ENCODE measurements around the gene FTO. TPM values are rescaled to one million over a fixed set of nuclear protein-coding genes. Genes with fewer than 3 reads are reported as not detected.

Gene FTO
- total RNA-seq, 1 donor from 2014 or later: 66.4 TPM

- intact Hi-C loops (cut with micrococcal nuclease): no loop called here
These were observed 365.8 kb downstream of the FTO start for GRCh38 chr16:54069601-54070239.

DNA sequence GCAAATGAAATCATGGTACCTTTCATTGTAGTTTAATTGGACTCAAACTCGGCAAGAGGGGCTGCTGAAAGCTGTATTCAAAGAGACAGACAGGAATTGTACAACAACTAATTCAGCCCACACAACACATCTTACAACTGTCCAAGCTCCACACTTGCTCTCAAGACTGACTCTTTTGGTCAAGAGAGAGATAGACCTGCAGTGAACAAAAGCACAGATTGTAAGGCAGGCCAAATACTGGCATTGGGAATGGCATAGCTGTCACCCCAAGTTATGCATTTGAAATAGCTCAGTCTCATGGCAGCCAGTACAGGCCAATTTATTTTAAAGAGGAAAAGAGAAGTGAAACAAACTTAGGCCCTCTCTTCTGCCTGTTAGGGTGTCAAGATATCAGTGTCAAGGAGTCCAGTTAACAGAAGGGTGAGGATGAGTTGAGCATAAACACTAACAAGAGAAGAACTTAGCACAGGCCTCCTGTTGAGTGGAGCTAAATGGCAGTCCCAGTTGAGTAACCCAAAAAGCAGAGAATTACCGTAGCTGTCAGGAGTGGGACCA is 366.9 kb downstream of the FTO start:
- intact Hi-C loops (cut with micrococcal nuclease): no loop called here

DNA sequence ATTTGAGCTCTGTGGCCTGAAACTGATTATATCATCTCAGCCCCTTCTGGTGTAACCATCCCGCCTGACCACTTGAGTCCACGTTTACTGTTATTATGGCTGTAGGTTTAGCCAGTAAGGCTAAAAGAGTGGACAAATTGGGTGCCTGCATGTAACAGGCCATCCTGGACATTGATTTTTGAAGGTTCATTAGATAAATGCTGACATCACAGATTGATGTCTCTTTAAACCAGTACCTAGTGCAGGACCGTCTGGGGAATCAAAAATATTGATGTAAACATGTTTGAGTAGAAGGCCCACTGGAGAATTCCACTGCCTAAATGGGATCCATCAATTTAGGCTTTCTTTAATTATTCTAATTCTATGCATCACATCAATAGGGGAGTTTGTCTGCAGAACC is 367.6 kb downstream of the FTO start:
- intact Hi-C loops (cut with micrococcal nuclease): no loop called here

- intact Hi-C loops (cut with micrococcal nuclease): no loop called here
These were observed 368.3 kb downstream of the FTO start for GRCh38 chr16:54072237-54072636.

GRCh38 chr16:54073356-54073755 is 369.4 kb downstream of the FTO start:
- intact Hi-C loops (cut with micrococcal nuclease): no loop called here

GRCh38 chr16:54075446-54075845 is 371.5 kb downstream of the FTO start:
- intact Hi-C loops (cut with micrococcal nuclease): no loop called here

GRCh38 chr16:54076006-54076504 is 372.1 kb downstream of the FTO start:
- intact Hi-C loops (cut with micrococcal nuclease): no loop called here

- intact Hi-C loops (cut with micrococcal nuclease): no loop called here
These were observed 373.3 kb downstream of the FTO start for GRCh38 chr16:54077050-54077821.

DNA sequence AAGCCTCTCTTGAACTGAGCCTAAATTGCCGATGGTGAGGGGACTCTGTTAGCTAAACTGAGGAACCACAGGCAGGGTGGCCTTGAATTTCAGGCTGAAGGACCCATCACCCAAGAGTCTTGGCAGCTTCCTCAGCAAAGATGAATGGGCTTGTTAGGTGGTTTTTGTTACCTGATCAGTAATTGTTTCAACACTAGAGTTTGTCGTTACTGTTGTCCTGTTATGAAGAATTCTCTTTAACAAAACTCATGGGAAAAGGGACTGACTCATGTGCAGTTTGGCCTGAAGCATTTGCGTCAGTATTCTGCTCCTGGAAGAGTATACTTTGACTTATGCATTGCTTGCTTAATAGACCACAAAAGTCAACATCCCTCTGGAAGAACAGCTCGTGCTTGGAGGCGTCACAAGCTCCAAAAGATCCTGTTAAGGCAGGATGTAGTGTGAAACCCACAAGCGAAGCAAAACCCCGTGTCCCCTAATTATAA is 376.6 kb downstream of the FTO start:
- intact Hi-C loops (cut with micrococcal nuclease): no loop called here

DNA sequence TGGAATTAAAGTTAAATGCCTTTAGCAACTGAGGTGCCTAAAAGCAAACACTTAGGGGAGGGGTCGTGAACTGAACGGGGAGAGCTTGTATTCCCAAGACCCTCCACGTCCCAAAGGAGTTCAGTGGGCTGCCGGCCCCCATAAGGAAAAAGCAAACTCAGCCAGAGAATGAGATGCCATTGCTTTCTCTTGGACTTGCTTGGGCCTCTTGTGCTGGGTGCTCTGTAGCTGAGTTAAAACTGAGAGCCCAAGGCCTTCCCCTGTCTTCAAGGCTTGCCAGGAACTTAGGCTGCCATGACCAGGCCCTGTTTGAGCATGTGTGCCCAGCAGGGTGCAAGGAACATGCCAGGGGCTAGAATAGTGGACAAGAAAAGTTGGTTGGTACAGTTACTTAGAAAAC is 382.8 kb downstream of the FTO start:
- intact Hi-C loops (cut with micrococcal nuclease): no loop called here

- intact Hi-C loops (cut with micrococcal nuclease): no loop called here
These were observed 386.6 kb downstream of the FTO start for GRCh38 chr16:54090602-54091001.

GRCh38 chr16:54093281-54093680 is 389.3 kb downstream of the FTO start:
- intact Hi-C loops (cut with micrococcal nuclease): no loop called here

DNA sequence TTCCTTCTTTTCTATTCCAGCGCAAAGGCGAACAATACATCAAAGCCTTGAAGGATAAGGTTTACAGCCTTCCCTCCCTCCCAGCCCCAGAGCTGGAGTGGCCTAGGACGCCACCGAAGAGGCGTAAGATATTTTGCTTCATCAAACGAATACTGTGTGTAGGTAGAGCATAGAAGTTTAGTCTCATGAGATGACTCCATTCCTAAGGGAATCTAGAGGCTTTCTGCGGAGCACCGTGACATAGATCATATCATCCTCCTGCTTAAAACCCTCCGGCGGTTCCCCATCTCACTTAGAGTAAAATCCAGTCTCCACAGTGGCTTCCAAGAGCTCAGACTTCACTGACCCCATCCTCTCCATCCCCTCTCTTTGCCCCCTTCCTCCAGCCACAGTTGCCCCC is 390.7 kb downstream of the FTO start:
- intact Hi-C loops (cut with micrococcal nuclease): no loop called here

DNA sequence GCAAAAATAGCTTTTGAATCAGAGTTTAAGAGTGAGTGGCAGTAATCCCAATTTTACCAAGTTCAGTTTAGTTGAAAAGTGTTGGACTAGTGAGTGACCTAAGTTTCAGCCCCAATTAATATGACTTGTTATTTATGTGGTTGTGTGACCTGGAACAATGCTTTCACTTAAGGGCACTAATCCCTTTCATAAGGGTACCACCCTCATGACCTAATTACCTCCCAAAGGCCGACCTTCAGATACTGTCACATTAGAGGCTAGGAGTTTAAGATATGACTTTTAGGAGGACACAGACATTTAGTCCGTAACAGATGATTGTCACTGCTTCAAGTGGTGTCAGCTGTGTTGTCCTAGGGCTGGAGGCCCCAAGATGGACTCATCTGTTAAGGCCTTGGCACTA is 392.7 kb downstream of the FTO start:
- intact Hi-C loops (cut with micrococcal nuclease): no loop called here

DNA sequence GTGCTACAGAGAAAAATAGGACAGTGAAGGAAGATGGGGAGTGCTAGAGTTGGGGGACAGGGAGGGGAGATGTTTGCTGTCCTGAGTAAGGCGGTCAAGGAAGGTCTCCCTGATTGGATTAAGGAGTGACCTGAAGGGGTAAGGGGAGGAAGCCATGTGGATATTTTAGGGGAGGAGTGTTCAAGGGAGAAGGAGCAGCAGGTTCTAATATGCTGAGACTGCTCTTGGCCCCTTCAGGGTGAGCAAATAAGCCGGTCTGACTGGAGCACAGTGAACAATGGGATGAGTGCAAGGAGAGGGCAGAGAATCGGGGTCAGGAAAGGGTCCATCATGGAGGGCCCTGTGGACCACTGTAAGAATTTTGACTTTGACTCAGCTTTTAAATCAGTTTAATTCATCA is 393.8 kb downstream of the FTO start:
- intact Hi-C loops (cut with micrococcal nuclease): no loop called here

DNA sequence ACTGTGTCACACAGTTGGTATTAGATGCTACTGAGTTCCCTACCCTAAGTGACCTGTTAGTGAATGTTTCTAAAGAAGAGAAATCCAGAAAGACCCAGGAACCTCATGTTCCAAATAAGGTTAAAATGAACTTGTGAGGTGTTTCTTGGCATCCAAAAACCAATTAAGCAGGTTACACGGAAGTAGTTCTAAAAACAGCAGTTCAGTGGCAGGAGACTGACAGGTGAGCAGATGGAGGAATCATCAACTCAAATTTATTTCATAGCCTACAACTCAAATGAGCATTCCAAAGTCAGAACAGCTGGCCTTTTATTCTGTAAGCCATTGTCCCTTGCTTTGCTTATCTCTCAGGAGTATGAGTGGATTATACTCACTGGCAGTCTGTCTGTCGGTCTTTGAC is 394.3 kb downstream of the FTO start:
- intact Hi-C loops (cut with micrococcal nuclease): no loop called here

- intact Hi-C loops (cut with micrococcal nuclease): no loop called here
These were observed 395.7 kb downstream of the FTO start for GRCh38 chr16:54099627-54100026.

DNA sequence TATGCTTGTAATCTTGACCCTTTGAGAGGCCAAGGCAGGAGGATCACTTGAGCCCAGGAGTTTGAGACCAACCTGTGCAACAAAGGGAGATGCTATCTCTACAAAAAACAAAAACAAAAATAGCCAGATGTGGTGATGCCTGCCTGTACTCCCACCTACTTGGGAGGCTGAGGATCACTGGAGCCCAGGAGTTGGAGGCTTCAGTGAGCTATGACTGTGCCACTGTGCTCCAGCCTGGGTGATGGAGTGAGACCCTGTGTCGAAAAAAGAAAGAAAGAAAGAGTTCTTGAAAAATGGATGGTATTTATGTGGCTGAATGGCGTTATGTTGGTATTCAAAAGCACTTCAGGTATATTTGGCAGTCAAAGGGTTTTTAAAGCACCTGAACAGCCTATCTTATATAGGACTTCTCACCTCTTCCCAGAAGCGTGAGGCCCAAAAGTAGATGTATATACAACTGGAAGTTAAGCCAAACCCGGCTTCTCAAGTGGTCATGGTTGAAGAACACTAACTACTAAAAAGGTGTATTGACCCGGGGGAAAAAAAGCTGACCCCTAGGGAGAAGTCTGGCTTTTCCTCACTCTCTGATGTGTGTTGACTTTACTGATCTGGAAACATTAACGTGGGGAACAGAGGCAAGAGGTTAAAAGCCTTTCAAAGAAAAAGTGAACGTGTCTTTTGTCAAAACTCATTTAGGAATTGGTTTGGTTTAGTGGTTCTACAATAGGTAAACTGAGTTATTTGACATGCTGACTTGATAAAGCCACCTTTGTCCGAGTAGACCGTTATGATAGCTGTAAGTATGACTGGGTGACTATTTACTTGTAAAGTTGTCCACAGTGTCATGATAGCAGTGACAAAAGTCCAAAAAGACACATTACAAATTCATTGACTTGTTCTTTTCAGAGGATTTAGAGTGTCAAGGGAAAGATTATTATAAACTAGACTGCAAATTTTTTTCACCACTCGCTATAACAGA is 399.2 kb downstream of the FTO start:
- intact Hi-C loops (cut with micrococcal nuclease): no loop called here

DNA sequence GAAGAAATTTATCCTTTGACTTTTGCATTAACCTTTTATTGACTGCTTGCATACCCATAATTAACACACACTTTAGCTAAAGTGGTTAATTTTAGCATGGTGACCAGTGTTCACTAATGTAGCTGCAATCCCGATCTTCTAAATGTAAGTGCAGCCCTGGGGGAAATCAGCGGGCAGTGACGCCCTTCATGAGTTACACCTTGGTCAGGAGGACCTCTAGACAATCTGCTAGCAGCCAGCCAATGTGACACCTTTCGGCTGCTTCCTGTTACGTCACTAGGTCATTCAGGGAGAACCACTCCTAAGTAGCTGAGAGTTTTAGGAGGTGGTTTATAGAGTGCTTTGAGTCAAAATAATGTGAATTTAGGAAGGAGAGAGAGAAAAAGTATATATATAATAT is 402.1 kb downstream of the FTO start:
- intact Hi-C loops (cut with micrococcal nuclease): no loop called here

- intact Hi-C loops (cut with micrococcal nuclease): no loop called here
These were observed 403.7 kb downstream of the FTO start for GRCh38 chr16:54107583-54108202.
